Left ventricle myocardium superior (tissue), 1 donor: Measurements from ENCODE around the gene TIAM1. TPM values are rescaled to one million over a fixed set of nuclear protein-coding genes. Genes with fewer than 3 reads are reported as not detected.

Experiments used
- ATAC-seq: fragments of 200-7000 bp; cut with Tn5 transposase; one replicate; pipeline ENCODE4 v1.9.1; 2020; ENCODE audit warnings: mild to moderate bottlenecking, moderate library complexity
- DNase-seq: peaks from one replicate; pipeline ENCODE4 v3.0.0-alpha.2; 2020
- intact Hi-C: fragments of 100-400 bp; cut with micrococcal nuclease; formaldehyde crosslinking; loops from one replicate; pipeline ENCODE4 v1.11.0; 2022
- total RNA-seq: library from RNA; stranded (reverse); fragmentation: NEBNext Ultra II Directional; extraction: Animal tissue kit (Norgen Biotek cat#: 25700); gene quantifications from one replicate; pipeline ENCODE4 v1.2.1, GENCODE V29; 2021
- donor health status: DM: no; HTN: yes; CAD: no; lungs with severe emphysema.

TIAM1 gene
- total RNA-seq, 1 donor from 2014 or later, result 1.8 TPM

DNA sequence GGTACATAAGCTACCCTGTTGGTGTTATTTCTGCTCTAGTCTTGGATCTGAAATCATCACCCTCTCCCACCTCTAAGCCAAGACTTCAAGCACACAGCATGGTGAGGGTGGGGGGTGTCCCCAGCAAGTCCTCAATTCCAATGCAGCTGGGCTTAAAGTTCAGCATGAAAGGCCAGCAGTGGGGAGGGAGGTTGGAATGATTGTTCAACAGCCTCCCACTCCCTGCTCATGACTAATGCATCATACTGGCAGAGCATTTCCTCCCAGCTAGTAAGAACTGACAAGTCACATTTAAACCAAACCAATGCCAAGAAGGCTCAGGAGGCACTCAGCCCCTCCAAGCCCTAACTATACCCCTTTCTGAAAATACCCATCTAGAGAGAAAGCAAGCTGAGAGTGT, 50.1 kb downstream of the TIAM1 start:
- intact Hi-C loops, result no loop called here
- ATAC-seq (no peak), DNase-seq (no peak)

DNA sequence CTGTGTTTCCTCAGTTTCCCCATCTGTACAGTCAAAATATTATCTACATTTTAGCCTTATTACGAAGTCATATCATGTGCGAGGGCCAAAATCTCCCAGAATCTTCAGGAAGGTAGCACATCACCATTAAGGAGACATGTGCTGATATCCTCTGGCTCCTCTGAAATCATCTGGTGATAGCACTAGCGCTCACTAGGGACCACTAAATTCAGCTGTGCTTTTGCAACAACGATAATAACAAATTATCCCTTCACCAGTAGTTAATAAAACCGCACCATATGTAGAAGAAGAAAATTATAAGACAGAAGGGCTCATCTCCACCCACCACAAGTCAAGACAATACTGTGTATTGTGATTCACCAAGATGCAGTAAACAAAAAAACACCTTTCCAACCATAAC, 53.3 kb downstream of the TIAM1 start:
- intact Hi-C loops, result no loop called here
- DNase-seq (no peak), ATAC-seq (no peak)

DNA sequence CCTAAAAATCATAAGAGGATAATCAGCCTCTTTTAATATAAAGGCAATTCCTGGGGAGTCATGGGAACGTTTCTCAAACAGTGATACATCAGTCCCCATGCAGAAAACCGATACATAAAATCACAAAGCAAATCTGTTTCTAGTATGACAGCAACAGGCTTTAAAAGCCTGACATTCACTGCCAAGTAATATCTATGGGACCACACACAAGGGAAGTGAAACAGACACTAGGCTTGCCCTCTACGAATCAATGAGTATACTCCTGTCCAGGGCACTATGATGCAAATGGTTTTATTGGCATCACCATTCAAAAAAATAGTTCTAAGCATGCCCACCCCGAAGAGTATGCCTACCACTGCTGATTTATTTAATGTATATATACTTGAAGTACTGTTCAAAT, 54.4 kb downstream of the TIAM1 start:
- ATAC-seq (no peak), DNase-seq (no peak)
- intact Hi-C loops, result no loop called here

DNA sequence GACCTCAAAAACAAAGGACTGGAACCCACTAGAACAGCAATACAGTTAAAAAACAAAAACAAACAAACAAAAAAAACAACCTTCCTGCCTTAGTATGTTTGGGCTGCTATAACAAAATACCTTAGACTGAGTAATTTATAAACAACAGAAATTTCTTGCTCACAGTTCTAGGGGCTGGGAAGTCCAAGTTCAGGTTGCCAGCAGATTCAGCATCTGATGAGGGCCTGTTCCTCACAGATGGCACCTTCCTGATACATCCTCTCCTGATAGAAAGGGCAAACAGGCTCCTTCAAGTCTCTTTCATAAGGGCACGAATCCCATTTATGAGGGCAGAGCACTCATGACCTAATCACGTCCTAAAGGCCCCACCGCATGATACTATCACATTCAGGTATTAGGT, 55.9 kb downstream of the TIAM1 start:
- intact Hi-C loops, result no loop called here
- ATAC-seq, result no peak
- DNase-seq, result no peak

DNA sequence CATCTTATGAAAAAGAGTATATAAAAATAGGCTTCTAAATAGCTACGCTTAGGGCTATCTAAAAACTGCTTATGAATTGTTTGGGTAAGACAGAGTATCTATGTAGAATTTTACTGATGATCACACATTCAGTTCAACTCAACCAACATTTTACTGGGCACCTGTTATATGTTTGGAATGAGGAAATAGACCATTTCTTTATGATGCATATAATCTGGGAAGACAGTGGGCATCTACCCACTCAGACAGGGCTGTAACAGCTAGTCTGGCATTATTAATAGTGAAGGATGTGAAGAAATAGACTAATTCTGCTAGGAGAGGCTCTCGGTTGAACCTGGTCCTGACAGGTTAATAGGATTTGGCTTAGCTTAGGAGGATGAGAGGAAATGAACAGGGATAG, 56.9 kb downstream of the TIAM1 start:
- intact Hi-C loops, result no loop called here
- ATAC-seq (no peak), DNase-seq (no peak)

DNA sequence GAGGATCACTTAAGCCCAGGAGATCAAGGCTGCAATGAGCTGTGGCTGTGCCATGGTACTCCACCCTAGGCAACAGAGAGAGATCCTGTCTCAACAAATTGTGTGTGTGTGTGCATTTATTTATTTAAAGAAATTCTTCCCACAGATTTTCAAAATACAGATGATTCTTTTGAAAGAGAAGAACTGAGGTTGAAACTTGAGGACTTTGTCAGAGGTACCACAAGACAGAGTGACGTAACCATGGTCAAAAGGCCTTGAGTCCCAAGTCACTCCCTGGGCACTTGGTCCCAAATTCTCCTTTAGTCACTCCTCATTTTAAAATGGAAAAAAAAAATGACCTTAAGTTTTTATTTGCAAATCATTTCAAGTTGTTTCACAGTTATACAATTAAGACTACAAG, 57.4 kb downstream of the TIAM1 start:
- intact Hi-C loops, result no loop called here
- ATAC-seq (no peak), DNase-seq (no peak)

DNA sequence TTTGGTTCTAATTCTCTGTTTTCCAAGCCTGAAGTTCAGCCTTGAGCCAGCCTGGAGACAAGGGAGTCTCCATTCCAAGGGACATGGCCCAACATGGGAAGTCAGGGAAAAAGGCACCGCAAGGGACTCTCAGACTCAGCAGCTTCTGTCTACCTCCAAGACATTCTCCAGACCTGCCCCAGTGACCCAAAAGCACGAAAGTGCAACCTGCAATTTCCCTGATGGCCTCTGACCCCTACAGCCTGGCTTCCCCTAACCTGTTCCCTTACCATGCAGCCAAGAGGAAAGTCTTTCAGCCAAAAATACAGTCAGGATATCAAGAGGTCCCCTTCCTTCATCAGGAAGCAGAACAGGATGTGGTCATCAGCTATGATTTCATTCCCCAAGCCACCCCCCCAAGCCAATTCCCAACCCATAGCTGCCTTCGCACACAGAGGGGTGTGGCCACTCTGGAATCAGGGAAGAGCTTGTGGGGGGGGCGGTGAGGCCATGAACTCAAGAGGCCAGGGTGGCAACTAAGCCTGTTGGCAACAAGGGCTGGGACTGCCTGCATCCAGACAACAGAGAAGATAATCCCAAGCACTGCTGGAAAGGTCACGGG, 59.2 kb downstream of the TIAM1 start:
- intact Hi-C loops, result no loop called here
- DNase-seq (peak; percentile 34), ATAC-seq (no peak)

DNA sequence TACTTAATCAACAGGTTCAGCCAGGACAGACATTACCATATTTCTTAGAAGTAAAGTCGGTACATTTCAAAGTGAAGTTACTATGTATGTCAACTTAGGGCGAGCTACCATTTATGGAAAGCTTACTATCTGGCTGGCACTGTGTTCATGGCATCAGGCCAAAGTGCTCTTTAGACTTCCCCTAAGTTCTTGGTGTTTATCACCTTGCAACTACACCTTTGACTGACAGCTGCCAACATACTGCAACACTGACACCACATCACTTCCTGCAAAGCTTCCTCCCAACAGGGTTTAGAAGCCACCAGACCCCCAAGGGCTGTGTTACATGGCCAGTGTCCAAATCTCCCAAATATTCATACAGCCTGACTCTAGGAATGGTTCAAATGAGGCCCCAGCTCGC, 61.0 kb downstream of the TIAM1 start:
- intact Hi-C loops, result no loop called here
- DNase-seq (no peak), ATAC-seq (no peak)

DNA sequence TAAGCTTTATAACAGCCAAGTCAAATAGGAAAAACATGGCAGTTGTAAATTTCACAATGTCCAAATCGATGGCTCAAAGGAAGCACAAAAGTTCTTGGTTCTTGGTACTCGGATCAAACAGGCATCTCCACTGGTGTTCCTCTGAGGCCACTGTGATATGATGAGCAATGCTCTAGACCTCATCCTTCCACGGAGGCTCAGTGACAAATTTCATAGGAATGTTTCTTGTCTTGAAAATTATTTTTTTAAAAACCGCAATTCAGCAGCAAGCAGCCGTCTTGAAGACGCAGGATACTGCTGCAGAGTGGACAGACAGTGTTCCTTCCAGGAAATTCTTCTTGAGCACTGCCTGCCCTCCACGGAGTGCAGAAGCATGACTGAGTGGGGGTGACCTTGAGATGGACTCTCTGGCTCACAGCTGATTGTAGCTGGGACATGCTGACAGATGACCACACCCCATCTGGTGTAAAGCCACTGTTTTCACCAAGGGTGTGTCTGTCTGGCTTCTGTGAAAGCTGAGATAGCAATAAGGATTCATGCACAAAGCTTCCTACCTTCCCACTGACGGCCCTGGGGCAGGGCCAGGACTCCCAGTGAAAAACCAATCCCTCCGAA, 61.9 kb downstream of the TIAM1 start:
- ATAC-seq, result peak; percentile 87
- intact Hi-C loops, result no loop called here

DNA sequence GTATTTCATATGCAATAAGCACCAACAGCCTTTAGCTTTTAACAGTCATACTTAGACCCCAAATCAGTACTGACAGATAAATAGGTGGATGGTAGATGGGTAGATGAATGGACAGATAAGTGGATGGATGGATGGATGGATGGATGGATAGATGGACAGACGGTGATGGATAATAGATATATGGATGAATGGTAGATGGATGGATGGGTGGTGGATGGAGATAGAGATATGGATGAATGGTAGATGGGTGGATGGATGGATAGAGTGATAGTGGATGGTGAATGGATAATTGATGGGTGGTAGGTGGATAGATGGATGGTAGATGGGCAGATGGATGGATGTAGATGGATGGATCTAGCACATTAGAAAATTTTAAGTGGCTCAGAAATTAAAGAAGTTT, 62.5 kb downstream of the TIAM1 start:
- intact Hi-C loops, result no loop called here
- no peak for DNase-seq
- ATAC-seq, result no peak

More for the DNA sequence above, 61.9 kb downstream of the TIAM1 start:
- peak; percentile 35 for DNase-seq

DNA sequence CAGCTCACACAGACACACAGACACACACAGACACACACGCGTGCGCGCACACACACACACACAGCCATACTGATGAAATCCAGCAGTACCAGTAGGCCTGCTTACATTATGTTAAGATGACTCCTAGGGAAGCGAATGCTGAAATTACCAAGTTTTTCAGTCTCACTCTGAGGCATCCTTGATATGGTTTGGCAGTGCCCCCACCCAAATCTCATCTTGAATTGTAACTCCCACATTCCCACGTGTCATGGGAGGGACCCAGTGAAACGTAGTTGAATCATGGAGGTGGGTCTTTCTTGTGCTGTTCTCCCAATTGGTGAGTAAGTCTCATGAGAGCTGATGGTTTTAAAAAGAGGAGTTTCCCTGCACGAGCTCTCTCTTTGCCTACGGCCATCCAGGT, 64.1 kb downstream of the TIAM1 start:
- intact Hi-C loops, result no loop called here

DNA sequence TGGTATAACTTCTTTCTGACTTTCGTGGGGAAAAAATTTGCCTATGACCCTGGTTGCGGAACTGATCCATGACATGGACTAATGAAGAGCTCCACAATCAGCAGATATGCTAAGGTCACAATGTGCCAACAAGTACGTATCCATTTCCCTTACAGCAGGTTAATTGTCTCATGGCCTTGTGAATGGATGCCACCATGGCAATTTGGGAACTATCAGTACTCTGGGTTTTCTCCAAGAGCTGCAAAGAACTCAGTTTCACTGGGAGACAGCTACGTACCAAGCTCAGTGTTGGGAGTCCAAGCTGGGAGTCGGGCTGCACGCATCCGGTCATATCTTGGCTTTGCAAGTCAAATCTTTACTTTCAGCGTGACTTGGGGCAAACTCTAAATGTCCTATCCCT, 64.8 kb downstream of the TIAM1 start:
- ATAC-seq (no peak), DNase-seq (no peak)
- intact Hi-C loops, result no loop called here

More for the DNA sequence above, 64.1 kb downstream of the TIAM1 start:
- ATAC-seq (no peak), DNase-seq (no peak)

DNA sequence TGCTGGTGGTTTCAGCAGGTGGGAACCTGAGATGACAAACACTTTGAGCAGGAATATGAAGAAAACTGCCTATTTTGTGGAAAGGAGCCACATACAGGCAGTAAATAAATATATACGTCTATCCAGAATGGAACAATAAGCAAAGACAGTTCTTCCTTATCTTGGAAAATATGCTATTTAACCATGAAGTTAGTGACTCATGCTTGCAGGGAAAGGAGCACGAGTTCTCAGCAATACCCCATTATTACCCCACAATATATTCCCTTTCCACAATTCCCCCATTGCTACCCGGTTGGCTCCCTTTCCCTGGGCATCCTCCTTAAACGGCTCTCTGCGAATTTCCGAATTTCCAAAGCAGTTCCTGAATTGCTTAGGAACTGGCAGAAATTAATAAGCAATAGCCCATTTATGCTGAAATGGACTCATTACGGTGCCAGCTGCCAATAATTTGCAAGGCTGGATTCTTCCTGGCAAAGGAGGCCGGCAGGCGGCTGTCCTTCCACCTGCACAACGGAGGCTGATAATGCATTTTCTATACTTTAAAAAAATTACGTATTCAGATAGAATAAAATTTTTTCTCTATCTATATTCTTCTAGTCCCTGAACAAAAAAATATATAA, 65.4 kb downstream of the TIAM1 start:
- ATAC-seq, result no peak
- intact Hi-C loops, result no loop called here

DNA sequence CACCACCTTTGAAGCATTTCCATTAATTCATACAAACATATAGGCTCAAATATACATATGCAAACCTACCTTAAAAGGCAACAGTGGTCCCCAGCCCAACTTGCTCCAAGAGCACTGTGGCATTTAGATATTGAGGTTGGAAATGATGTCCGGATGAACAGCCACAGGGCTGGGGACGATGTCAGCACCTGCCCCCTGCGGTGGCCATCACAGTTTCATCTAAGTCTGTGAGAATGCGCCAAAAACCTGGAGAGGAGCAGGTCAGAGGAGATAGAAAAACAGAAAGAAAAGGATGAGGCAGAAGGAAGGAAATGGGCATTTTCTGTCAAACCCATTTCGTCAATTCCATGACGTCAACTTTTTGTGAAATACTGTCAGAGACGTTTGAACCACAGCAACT, 67.4 kb downstream of the TIAM1 start:
- ATAC-seq (no peak), DNase-seq (no peak)
- intact Hi-C loops, result no loop called here

More for the DNA sequence above, 65.4 kb downstream of the TIAM1 start:
- DNase-seq, result no peak

DNA sequence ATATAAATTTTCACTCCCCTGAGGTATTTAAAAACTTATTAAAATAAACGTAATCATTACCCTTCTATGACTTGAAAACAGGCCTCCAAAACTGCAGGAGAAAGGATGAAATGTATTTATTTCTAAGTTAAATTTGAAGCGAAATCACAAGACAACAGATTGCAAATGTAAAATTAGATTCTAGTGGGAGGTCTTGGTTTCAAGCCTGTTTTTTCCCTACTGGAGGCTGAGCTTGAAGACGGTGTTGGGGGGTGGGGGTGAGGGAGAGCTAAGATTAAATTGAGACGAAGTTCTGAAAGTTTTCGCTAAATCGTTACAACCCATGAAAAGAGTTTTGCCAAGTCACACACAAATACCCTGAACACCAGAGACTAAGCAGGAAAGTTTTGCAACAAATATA, 68.2 kb downstream of the TIAM1 start:
- no peak for ATAC-seq
- DNase-seq, result no peak
- intact Hi-C loops, result no loop called here

DNA sequence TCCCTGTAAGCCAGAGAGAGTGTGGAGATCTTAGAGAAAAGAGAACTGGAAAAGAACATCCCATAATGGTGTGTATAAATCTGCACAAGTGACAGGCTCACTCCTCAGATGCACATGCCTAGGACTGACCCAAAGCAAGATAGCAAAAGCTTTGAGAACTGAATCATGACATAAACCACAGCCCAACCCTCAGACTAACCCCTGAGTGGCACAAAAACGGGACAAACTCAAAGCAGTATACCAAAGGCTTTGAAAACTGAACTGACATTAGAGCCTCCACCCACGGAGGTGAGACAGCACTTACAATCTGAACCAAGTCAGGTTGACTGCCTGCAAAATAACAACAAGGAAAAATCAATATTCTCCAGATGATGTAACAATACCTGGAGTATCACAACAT, 70.8 kb downstream of the TIAM1 start:
- DNase-seq, result no peak
- intact Hi-C loops, result no loop called here
- no peak for ATAC-seq

DNA sequence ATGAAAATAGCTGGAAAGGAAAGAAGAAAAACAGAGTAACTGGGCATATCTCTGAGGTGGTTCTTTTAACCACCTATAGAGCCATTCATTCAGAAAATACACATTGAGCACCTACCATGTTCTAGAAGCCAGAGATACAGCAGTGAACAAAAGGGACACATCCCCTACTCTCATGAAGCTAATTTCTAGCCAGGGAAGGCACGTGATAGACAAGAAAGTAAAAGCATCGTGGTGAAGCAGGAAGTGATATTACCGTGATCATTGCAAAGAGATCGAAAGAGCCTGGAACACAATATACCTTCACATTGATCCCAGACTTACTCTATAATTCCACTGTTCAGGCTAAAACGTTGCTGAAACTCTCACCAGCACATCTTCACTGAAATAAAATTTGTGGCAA, 76.0 kb downstream of the TIAM1 start:
- intact Hi-C loops, result no loop called here
- no peak for DNase-seq
- ATAC-seq, result no peak

DNA sequence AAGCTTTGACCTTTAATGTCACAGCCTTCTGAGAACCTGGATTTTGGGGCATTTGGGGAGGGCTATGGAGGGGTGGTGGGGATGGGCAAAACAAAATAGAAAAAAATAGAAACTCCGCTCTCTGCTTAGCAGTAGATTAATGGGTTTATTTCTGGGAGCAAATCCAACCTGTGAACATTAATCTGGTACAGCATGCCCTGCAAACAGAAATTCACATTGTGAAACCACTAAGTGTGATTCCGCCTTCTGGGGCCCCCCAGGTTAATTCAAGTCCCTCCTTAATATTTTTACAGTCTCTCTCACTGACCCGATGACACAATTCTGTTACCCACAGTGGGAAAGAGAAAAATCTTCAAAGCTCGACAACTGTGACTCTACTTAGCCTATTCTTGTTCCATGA, 76.4 kb downstream of the TIAM1 start:
- DNase-seq, result no peak
- no peak for ATAC-seq
- intact Hi-C loops, result no loop called here

DNA sequence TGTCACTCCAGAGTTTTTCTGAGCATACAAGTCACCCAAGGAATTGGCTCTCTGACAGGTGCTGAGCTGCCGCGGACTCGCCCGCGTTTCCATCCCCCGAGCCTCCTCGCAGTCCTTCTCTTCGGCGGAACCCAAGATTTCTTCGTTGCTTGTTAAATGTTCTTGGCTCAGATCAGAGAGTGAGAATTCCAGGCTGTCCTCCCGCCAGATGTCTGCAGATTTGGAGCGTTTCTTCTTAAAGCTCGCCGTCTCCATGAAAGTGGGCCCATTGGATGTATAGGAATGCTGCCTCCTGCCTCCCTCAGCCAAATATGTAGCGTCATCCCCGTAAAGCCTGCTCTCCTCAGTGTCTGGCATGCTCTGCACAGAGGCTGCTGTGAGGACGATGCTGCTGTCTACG, 77.8 kb downstream of the TIAM1 start:
- peak; percentile 54 for ATAC-seq
- intact Hi-C loops, result no loop called here

DNA sequence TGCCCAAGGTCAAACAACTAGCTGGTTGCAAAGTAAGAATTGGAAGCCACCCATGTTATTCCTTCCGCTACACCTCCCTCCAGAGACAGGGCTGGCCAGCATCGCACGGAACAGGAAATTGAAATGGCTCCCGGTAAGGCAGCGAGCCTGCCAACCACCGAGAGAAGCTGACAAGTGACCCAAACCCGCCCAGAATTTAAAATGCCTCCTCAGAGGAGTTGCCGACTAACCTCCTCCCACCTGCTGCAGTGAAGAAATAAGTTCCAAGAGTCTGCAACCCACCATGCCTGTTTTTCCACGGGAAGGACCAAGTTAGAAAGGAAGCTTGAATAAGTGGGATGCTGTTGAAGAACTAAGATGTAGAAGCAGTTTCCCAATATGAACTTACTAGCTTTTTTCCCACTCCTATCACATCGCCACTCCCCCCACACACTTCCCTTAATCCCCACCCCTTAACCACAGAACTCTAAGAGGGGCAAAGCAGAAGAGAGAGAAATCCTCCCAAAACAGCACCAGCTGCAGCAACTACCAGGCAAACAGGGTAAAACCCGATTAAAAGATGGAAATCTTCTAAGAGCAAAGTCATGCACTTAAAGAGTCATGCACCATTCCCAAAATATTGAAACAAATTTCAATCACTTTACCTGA, 78.6 kb downstream of the TIAM1 start:
- ATAC-seq (peak; percentile 87), DNase-seq (peak; percentile 73)
- intact Hi-C loops, result no loop called here

More for the DNA sequence above, 77.8 kb downstream of the TIAM1 start:
- DNase-seq, result peak; percentile 34

DNA sequence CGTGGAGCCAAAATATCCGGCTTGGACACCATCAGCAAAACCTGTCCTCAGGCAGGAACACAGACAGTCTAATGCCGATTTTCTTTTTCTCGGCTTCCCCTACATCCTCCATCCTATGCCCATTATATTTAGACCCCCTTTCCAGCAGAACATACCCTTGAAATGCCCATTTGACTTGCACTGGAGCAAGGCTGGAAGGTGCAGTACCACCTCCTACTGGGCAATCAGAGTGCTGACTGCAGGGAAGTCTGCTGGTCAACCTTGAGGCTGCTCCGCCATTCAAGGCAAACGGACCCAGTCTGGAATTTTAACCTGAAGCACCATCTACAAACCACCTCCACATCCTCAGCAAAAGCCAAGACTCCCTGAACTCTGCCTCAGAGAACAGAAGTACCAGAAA, 79.5 kb downstream of the TIAM1 start:
- intact Hi-C loops, result no loop called here
- ATAC-seq, result no peak
- no peak for DNase-seq
